Esophagus muscularis mucosa (tissue), 4 donors: Measurements from ENCODE around the gene CHRND. TPM values are rescaled to one million over a fixed set of nuclear protein-coding genes. Genes with fewer than 3 reads are reported as not detected.

ENCODE experiments used
- DNase-seq: peaks from one replicate; pipeline ENCODE4 v3.0.0-alpha.2; 2017; ENCODE audit errors: extremely low spot score
- H3K27ac ChIP-seq, 4 donors: fragments of 200-600 bp; sonication (generic); replicated peaks in 1 of 4; 1 replicate in 3 of 4; 2 replicates in 1 of 4; pipeline ENCODE4 v1.5.1; 2016 to 2019; ENCODE audit warnings: mild to moderate bottlenecking in 1 of 4
- H3K27me3 ChIP-seq, 4 donors: fragments of 200-600 bp; sonication (generic); one replicate each; pipeline versions ENCODE4 v1.5.1 to v1.6.0; 2016 to 2019
- H3K36me3 ChIP-seq, 4 donors: fragments of 200-600 bp; sonication (generic); one replicate each; pipeline ENCODE4 v1.5.1; 2016 to 2019
- H3K4me1 ChIP-seq, 4 donors: fragments of 200-600 bp; sonication (generic); one replicate each; pipeline ENCODE4 v1.5.1; 2016 to 2019
- H3K4me3 ChIP-seq, 4 donors: fragments of 200-600 bp; sonication (generic); 1 replicate in 2 of 4; 2 replicates in 2 of 4; pipeline ENCODE4 v1.5.1; 2016 to 2019; ENCODE audit warnings: mild to moderate bottlenecking in 4 of 4, moderate library complexity in 1 of 4
- H3K9me3 ChIP-seq, 4 donors: fragments of 200-600 bp; sonication (generic); 1 replicate in 3 of 4; 2 replicates in 1 of 4; pipeline ENCODE4 v1.5.1; 2016 to 2019
- CTCF ChIP-seq, 3 experiments: fragments of 200-600 bp in 2 of 3; fragments of 450-650 bp in 1 of 3; sonication (generic) in 2 of 3; IDR thresholded peaks; one replicate each; pipeline ENCODE4 v1.5.1; 2017 to 2019; ENCODE audit warnings: antibody characterized with exemption in 3 of 3, mild to moderate bottlenecking in 2 of 3, moderate library complexity in 1 of 3
- EP300 ChIP-seq: sonication (generic); formaldehyde crosslinking; IDR thresholded peaks from one replicate; pipeline ENCODE4 v1.6.1; 2017; ENCODE audit warnings: antibody characterized with exemption
- POLR2A ChIP-seq: fragments of 450-650 bp; IDR thresholded peaks from one replicate; pipeline ENCODE4 v1.6.1; 2017; ENCODE audit warnings: antibody characterized with exemption, moderate library complexity, mild to moderate bottlenecking, low read depth
- POLR2AphosphoS5 ChIP-seq, 2 donors: sonication (generic); formaldehyde crosslinking; IDR thresholded peaks; one replicate each; pipeline ENCODE4 v1.6.1; 2017; ENCODE audit warnings: antibody characterized with exemption in 2 of 2
- WGBS: methylation state at CpG from one replicate; pipeline ENCODE4 v1.1.5; 2018; 5-methylcytosine and 5-hydroxymethylcytosine counted together
- intact Hi-C: fragments of 100-400 bp; cut with DNase I; formaldehyde crosslinking; loops from one replicate; pipeline ENCODE4 v1.15.1; 2023
- total RNA-seq, 4 donors: library from RNA; depleted of rRNA; stranded (reverse); fragments of >200 nt; gene quantifications; one replicate each; pipeline versions ENCODE4 v1.1.0 to v1.2.1, GENCODE V29; 2016

CHRND gene
- total RNA-seq, 4 donors from 2014 or later = not detected

- H3K36me3 ChIP-seq = no peaks in the 10 kb centered on the region
- H3K27me3 ChIP-seq = peaks cover 0 to 35% (median 0%) of the 10 kb centered on the region in 4 donors
- 80% methylated on average over 1 of the region's 11 CpGs for WGBS
- DNase-seq = no peak
- TF ChIP-seq CTCF (IDR thresholded peaks at IDR 0.05) = no peak
- TF ChIP-seq EP300 = no peak
- no peak for TF ChIP-seq POLR2A
- no peak for TF ChIP-seq POLR2AphosphoS5 (IDR thresholded peaks at IDR 0.05)
- H3K4me1 ChIP-seq = no peaks in the 10 kb centered on the region
- H3K4me3 ChIP-seq = no peak overlapping the region
- intact Hi-C loops = no loop called here
- H3K27ac ChIP-seq = no peak overlapping the region
- no peaks in the 10 kb centered on the region for H3K9me3 ChIP-seq
Measured at GRCh38 chr2:232511336-232511890, 14.5 kb upstream of the CHRND start.

GRCh38 chr2:232512602-232513001, 13.4 kb upstream of the CHRND start:
- H3K4me1 ChIP-seq = no peaks in the 10 kb centered on the region
- WGBS = 85% methylated on average over 6 of the region's 10 CpGs
- no peaks in the 10 kb centered on the region for H3K9me3 ChIP-seq
- H3K27ac ChIP-seq = no peak overlapping the region
- H3K4me3 ChIP-seq = no peak overlapping the region
- intact Hi-C loops = no loop called here
- no peaks in the 10 kb centered on the region for H3K36me3 ChIP-seq
- no peak for TF ChIP-seq POLR2AphosphoS5 (IDR thresholded peaks at IDR 0.05)
- no peak for TF ChIP-seq EP300
- no peak for TF ChIP-seq POLR2A
- no peak for TF ChIP-seq CTCF (IDR thresholded peaks at IDR 0.05)
- H3K27me3 ChIP-seq = peaks cover 0 to 34% (median 0%) of the 10 kb centered on the region in 4 donors
- DNase-seq = no peak

GRCh38 chr2:232513353-232513752, 12.6 kb upstream of the CHRND start:
- no peaks in the 10 kb centered on the region for H3K4me1 ChIP-seq
- WGBS = 76% methylated on average over 5 of the region's 5 CpGs
- H3K27me3 ChIP-seq = peaks cover 0 to 40% (median 0%) of the 10 kb centered on the region in 4 donors
- TF ChIP-seq POLR2A = no peak
- no peak for TF ChIP-seq EP300
- no peak for TF ChIP-seq POLR2AphosphoS5 (IDR thresholded peaks at IDR 0.05)
- TF ChIP-seq CTCF (IDR thresholded peaks at IDR 0.05) = no peak
- DNase-seq = no peak
- intact Hi-C loops = no loop called here
- H3K9me3 ChIP-seq = no peaks in the 10 kb centered on the region
- H3K36me3 ChIP-seq = no peaks in the 10 kb centered on the region
- no peak overlapping the region for H3K27ac ChIP-seq
- no peak overlapping the region for H3K4me3 ChIP-seq

- Histone ChIP-seq H3K27ac (no peak overlapping the region), H3K9me3 (no peaks in the 10 kb centered on the region), H3K36me3 (no peaks in the 10 kb centered on the region), H3K4me3 (no peak overlapping the region), H3K4me1 (no peaks in the 10 kb centered on the region), H3K27me3 (peaks cover 0 to 62% (median 0%) of the 10 kb centered on the region in 4 donors)
- 91% methylated on average over 7 of the region's 7 CpGs for WGBS
- intact Hi-C loops = no loop called here
- no peak for DNase-seq
- TF ChIP-seq POLR2AphosphoS5 (IDR thresholded peaks at IDR 0.05) = no peak
Measured at GRCh38 chr2:232515639-232516038, 10.3 kb upstream of the CHRND start.

- H3K4me1 ChIP-seq = peaks cover 0 to 2% (median under 1%) of the 10 kb centered on the region in 4 donors
- no peak for DNase-seq
- no peak for TF ChIP-seq POLR2A
- no peak for TF ChIP-seq POLR2AphosphoS5 (IDR thresholded peaks at IDR 0.05)
- no peak for TF ChIP-seq EP300
- TF ChIP-seq CTCF (IDR thresholded peaks at IDR 0.05) = no peak
- H3K9me3 ChIP-seq = no peaks in the 10 kb centered on the region
- no peak overlapping the region for H3K27ac ChIP-seq
- intact Hi-C loops = no loop called here
- no peak overlapping the region for H3K4me3 ChIP-seq
- no peaks in the 10 kb centered on the region for H3K36me3 ChIP-seq
- H3K27me3 ChIP-seq = peaks cover 0 to 65% (median 2%) of the 10 kb centered on the region in 4 donors
- WGBS = 100% methylated on average over 3 of the region's 3 CpGs
Measured at GRCh38 chr2:232516551-232516950, 9.4 kb upstream of the CHRND start.
